HG03066 (cell line): ENCODE data around the gene RAB14.

Experiments
- ATAC-seq: cut with Tn5 transposase; IDR thresholded peaks from one replicate; pipeline ENCODE4 v1.9.1; 2021; ENCODE audit warnings: low read depth; ENCODE audit not compliant: unreplicated experiment

RAB14 gene

DNA sequence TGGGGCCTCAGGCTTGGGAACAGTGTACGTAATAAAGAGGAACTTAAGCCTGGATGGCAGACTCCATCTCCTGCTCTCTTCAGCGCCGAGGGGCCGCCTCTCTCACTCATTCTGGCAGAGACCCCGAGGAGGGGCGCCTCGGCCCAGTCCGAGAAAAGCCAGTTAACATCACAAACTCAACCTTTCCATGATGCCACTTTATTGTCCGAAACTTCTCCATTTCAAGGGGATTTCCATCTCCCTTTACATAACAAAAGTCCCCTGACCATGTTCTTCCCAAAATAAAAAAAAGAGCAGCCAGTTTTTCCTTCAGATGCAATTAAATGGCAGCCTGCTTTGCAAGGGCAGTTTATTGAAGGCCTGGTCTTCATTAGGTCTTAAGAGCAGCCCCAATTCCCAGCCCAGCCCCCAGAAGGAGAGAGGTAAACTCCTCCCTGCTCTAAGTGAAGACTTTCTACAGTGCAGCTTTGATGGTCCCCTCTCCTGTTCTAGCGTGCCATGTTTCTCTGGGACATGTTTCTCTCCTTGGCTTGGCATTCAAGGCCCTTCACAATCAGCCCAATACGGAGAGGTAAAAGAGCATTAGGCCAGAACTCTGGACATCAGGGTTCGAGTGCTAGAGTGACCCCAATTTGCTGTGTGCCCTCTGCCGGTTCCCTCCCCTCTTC, 19.5 kb upstream of the RAB14 start:
- ATAC-seq, result no peak

DNA sequence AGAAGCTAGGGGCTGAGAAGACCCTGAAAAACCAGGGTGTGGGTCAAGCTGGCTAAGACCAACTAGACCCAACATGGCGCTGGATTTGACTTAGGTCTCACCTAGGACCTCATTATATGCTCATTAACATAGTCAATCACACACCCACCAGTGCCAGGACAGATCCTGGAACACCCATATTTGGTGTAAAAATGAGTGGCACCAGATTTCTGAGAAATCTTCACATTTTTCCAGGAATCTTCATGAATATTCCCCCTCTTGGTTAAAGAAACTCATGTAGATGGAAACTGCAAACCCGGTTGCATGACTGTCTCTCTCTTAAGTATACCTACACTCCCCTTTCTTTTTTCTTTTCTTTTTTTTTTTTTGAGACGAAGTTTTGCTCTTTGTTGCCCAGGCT, 17.9 kb upstream of the RAB14 start:
- no peak for ATAC-seq

DNA sequence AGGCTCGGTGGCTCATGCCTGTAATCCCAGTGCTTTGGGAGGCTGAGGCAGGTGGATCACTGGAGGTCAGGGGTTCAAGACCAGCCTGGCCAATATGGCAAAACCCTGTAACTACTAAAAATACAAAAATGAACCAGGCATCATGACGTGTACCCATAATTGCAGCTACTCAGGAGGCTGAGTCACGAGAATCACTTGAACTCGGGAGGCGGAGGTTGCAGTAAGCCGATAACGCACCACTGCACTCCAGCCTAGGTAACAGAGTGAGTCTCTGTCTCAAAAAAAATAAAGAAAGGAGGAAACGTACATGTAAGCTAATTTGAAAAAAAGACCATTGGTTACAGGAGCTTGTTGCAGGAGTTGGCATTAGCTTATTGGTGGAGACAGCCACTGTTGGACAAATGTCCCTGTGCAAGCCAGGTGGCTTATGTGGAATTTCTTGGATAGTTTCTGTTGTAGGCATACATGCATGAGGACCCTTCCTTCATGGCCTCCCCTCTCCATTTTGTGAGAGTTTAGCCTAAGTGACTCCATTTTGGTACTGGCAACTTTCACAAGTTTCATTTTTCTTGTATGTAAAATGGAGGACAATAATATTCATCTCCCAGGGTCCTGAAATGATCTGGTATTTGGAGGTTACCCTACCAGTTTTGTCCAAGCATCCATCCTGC, 16.8 kb upstream of the RAB14 start:
- ATAC-seq, result no peak

DNA sequence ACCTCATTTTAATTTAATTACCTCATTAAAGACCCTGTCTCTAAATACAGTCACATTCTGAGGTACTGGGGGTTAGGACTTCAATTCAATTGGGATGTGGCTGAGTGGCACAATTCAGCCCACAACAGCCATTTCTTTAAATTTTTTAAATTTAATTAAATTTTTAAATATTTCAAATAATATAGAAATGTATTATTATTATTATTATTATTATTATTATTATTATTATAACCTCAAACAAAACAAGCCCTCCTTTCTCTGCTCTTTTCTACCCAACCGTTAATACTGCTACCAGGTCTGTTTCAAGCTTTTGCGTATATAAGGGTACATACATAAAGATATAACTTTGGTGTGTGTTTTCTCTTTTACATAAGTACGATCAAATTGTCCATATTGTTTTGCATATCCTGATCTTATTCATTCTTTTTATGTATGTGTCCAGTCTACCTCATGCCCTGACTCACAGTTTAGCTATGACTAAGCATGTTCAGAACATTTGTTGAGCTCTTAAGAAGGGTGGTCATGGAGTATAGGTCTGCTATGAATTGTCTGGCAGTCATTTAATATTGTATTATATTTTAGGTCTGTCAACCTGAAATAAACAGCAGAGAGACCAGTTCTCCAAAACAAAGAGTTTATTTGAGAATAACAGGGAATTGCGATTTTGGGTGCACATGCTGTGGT, 16.1 kb upstream of the RAB14 start:
- no peak for ATAC-seq

DNA sequence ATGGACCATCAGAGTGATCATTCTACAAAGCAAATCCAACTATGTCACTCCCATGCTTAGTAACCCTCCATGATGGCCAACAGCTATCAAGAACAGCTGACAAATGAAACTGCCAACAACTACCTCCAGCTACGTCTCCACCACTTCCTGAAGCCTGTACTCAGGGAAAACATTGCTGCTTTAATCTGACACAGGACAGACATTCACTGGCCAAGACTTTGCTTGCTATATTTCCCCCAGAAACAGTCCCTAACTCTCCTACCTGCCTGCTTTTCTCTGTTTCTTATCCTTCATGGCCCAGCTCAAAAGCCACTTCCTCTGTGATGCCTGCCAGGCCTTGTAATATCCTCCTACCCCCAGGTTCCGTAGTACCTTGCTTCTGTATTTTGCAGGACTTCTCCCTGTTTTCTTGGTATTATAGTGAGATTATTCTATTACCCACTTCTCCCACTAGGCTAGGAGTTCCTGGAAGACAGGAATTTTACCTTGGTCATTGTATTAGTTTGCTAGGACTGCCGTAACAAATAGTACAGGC, 14.7 kb upstream of the RAB14 start:
- ATAC-seq, result no peak

DNA sequence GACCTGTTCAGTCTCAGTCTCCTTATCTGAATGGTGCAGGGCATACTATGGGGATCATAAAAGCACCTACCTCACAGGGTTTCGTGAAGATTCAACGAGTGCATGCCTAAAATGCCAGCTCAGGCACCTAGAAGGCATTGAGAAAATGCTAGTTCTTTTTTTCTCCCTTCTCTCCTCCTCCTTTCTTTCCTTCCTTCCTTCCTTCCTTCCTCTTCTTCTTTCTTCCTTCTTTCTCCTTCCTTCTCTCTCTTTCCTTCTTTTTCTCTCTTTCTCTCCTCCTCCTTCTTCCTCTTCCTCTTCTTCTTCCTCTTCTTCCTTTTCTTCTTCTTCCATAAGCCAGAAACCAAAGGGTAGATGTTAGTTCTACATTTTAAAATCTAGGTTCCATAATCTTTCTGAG, 12.3 kb upstream of the RAB14 start:
- ATAC-seq, result no peak

DNA sequence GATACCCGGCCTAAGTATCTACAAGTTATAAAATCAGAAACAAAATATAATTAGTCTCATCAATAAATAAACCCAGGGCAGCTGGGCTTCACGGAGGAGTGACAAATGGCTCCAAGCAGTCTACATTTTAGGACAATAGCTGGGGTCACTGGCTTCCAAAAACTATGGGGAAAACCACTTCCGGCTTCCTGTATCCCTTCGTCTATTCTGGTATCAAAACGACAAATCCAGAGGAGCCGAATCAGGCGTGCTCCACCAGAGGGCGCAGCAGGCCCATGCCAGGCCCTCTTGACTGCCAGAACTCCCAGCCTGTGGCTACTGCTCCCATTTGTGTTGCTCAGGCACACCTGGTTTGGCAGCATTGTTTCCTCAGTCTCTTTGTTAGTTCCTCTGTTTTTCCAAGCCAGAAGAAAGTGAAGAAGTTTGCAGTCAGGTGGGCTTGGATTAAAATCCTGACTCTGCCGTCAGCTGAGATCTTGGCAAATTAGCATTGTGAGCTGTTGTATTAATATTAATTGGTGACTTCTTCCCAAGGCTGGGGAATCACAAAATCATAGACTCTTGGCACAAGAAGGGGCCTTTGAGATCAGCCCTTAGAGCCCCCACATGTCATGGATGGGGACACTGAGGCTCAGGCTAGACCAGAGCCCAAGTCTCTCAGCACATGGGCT, 11.6 kb upstream of the RAB14 start:
- peak; percentile 60 for ATAC-seq

DNA sequence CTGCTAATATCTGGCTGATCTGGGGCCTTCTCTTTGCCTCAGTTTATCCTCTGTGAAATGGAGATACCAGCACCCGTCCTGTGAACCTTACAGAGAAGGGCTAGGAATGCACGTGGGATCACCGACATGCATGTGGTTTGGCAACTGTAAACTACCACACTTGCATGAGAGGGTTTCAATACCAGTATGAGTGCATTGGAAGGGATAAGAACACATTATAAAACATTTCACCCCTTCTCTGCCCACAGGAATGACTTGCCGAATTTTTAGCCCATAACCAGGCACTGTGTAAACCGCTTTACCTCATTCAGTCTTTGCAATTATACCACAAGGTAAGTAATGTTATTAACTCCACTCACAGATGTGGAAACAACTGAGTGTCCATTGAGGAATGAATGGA, 8.9 kb upstream of the RAB14 start:
- ATAC-seq, result no peak

DNA sequence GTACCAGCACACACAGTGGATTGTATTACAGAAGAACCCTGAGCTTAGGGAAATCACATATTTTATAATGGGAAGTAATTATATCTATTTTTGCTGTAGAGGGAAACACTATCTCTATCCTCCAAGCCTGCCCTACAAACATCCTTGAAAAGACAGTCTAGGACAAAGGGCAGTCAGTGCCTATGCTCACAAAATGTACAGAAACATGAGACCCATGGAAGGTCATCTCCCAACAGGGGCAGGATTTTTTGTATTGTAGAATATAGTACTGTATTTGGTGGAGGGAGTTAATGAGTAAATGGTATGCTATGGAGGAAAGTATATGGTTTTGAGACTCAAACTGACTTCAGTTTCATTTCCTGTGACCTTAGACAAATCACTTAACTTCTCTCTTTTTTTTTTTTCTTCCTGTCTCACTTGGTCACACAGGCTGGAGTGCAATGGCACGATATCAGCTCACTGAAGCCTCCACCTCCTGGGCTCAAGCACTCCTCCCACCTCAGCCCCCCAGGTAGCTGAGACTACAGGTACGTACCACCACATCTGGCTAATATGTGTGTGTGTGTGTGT, 5.8 kb upstream of the RAB14 start:
- ATAC-seq, result peak; percentile 81

DNA sequence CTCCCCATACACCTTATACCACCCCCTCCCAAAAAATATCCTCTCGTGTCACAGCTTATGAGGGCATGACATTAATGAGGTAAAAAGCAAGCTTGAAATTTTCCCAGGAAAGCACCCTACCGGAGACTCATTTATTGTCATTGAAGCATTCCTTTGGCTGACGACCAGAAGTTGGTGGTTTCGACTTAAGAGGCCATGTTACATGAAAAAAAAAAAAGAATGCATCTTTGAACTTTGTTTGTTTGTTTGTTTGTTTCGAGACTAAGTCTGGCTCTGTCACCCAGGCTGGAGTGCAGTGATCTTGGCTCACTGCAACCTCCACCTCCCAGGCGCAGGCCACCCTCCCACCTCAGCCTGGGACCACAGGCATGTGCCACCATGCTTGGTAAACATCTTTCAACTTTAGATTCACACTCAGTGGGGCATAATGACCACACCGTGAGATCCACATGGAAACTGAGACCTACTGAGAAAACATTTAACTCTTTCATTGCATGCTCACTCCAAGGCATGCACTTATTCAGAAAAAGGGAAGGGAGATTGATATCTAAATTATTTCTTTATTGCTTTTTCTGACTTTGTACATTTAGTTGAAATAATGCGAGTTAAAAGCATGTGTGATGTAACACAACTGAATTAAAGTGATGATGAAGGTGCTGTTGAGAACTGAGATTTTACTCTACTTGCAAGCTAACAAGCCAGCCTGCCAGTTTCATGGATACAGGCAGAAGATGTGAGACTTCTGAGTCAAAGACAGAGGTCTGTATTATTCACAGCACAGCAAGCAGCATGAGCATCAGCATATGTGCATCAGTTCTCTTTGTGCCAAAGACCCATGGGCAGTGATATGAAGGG, 5.1 kb upstream of the RAB14 start:
- peak; percentile 27 for ATAC-seq

DNA sequence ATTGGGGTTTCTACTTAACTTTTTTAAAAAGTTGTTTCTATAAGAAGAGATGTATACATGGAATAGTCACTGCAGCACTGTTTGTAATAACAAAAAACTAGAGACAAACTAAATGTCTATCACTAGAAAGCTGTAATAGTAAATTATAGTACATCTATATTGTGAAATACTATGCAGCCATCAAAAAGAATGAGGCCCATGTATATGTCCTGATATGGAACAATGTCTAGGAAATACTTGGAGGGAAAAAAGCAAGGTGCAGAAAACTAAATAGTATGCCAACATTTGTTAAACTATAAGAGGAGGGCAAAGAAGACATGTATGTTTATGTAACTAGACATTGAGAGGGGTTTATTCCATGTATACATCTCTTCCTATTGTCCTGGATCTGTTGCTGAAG, 2.9 kb upstream of the RAB14 start:
- ATAC-seq, result no peak

DNA sequence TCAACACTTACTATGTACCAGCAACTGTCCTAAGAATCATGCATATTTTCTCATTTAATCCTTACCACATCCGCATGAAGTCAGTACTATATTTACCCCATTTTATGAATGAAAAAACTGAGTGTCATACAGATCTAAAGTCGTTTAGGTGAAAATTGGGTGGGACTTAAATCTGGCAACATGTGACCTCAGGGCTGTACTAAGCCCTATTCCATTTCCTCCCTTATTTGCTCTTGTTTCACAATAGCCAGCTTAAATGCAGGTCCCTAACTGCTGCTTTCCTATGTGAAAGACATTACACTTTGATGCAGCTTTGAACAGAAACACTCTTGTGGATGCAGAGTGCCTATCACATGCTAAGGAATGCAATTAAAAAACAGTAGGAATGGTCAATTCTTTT, 2.5 kb upstream of the RAB14 start:
- no peak for ATAC-seq

DNA sequence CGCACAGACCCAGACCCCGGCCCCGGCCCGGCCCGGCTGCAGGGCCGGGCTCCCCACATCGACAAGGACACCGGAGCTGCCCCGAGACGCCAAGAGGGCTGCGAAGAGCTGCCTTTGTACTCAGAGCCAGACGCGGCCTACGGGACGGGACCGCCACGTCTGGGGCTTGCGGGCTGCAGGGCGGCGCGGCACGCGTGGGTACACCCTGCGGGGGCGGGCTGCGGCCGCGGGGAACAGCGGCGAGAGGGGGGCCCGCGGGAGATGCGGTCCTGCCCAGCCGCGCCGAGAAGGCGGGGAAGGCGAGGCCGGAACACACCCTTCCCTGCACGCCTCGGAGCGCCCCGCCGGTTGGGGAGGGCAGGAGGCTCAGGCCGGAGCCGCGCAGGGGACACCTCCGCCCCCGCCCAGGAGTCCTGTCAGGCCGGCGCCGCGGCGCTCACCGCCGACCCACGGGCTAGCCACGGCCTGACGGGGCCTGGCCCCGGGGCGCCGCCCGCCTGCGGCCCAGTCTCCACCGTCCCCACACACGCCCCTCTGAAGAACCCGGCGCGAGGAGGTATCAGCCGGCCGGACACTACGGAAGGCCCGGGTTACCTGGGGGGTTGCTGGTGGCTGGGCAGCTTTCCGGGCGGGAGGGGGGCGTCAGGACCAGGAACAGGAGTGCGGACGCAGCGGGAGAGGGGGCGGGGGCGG, 478 bp downstream of the RAB14 start:
- peak; percentile 21 for ATAC-seq

DNA sequence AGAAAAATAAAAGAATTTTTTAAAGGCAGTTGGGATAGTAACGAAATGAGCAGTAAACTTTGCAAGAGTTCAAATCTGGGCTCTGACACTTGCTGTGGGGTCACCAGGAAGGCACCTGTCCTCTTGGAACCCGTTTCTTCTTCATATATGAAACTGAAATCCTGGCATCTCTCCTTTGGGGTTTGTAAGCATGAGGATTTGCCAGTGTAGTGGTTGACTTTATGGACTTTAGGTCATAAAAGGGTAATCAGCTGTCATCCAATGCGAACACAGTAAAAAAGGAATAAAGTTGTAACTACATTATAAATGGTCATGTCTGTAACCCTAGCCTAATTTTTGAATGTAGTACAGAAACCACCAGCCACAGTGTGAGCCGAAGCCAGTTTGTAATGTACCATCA, 1.3 kb downstream of the RAB14 start:
- ATAC-seq, result no peak

DNA sequence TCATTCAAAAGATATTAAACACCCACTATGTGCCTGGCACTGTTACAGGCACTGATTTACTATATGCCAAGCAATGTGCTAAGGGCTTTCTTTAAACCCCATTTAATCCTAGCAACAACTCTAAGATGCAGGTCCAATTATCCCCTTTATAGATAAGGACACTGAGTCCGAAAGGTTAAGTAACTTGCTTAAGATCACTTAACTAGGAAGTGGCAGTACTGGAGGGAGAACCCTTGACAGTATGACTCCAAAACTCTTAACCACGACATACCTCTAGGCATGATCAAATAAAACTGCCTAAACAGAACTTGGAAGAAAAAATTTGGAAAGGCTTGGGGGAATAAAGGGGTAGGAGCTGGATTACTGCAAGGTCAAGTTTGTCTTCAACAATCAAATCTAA, 1.7 kb downstream of the RAB14 start:
- no peak for ATAC-seq

DNA sequence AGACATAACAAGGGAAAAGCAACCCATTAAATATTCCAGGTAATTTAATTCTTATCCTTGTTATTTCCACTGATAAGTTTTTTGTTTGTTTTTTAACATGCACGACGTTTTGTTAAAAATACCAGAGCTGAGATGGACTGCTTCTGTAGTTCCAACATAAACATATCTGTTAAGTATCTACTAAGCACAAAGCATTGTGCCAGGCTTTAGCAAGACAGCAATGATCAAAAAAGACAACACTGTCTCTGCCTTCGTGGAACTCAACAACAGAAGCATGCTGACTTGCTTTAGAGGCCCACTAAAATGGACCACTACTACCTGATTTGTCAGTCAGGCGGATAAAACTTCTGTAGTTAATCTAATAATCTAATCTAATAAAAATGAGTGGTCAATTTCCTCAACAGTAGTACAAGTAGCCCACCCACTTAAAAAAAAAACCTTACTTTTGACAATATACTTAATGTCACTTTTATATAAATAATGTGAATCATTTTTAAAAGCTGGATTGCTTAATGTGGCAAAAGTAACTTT, 3.1 kb downstream of the RAB14 start:
- ATAC-seq, result no peak

DNA sequence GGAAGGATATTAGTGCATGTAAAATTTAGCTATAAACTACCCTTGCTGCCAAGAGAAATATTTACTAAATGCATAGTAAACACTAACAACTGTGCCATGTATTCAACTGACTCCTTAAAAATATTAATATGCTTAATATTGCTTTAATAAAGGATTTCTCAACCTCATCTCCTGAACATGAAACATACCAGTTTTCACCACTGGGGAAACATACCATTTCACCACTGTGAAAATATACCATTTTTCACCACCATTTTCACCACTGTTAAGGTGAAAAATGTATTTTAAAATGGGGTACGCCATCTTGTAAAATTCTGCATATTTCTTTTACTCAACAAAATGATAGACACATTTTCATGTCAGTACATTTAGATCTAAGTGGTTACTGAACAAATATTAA, 4.5 kb downstream of the RAB14 start:
- no peak for ATAC-seq

DNA sequence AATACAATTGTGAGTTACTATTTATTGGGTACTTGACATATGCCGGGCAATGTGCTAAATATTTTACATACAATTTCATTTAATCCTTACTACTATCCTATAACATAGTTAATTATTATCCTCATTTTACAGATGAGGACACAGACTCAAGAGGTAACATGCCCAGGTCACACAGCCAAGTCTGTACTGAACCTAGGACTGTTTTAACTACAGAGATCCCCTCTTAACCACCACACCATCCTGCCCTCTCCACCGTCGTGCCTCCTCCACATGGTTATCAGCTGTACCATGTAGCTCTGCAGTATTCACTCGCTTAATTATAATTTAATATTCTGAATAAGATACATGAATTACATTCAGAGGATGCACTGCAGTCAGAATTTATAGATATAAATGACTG, 5.3 kb downstream of the RAB14 start:
- no peak for ATAC-seq

DNA sequence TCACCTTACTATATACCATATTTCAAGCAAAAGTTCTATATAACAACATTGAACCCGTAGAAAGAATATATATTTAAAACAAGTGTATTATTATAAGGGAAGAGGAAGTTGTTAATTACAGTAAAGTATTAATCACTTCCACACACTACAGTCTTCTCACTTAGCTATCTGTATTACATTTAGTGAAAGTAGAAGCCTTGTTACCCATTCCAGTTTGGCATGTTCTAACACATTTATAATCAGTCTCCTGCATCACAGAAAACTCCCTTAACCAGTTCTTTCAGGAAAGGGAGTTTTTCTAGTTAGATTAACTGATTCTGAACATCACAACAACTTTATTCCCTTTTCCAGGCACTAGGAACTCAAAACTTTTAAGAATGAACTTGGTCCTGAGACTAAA, 6.9 kb downstream of the RAB14 start:
- ATAC-seq, result no peak
